Measurements from ENCODE around the gene DEGS1. TPM values are rescaled to one million over a fixed set of nuclear protein-coding genes. Genes with fewer than 3 reads are reported as not detected.

DEGS1 gene
- total RNA-seq, 1 donor from 2014 or later: 30.0 TPM

DNA sequence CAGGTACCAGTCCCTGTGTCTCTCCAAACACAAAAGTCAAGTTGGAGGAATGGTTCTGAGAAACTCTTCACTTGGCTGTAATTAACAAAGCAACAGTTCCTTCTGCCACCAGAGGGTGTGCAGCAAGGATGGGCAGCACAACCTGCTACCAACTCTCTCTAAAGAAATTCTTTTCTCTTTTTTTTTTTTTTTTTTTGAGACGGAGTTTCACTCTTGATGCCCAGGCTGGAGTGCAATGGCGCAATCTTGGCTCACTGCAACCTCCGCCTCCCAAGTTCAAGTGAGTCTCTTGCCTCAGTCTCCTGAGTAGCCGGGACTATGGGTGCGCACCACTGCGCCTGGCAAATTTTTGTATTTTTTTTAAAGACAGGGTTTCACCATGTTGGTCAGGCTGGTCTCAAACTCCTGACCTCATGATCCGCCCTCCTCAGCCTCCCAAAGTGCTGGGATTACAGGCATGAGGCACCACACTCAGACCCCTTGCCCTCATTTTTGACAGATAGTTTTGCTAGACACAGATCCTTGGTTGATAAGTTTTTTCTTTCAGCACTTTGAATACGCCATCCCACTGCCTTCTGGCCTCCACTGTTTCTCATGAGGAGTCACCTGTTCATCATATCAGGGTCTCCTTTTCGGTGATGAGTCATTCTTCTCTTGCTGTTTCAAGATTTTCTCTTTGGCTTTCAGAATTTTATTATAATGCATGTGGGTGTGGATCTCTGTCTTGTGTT is 12.1 kb upstream of the DEGS1 start:
- Histone ChIP-seq H3K27me3 (ENCODE audit: control insufficient read depth, insufficient read depth, low read length) (no peaks in the 10 kb centered on the region), H3K36me3 (ENCODE audit: control insufficient read depth, insufficient read depth, low read length) (no peaks in the 10 kb centered on the region), H3K4me3 (ENCODE audit: low read depth, low read length) (no peak overlapping the region)
- FAIRE-seq (no peak), DNase-seq (ENCODE audit: low read depth) (peak; percentile 46)
- TF ChIP-seq, protein P1, sequence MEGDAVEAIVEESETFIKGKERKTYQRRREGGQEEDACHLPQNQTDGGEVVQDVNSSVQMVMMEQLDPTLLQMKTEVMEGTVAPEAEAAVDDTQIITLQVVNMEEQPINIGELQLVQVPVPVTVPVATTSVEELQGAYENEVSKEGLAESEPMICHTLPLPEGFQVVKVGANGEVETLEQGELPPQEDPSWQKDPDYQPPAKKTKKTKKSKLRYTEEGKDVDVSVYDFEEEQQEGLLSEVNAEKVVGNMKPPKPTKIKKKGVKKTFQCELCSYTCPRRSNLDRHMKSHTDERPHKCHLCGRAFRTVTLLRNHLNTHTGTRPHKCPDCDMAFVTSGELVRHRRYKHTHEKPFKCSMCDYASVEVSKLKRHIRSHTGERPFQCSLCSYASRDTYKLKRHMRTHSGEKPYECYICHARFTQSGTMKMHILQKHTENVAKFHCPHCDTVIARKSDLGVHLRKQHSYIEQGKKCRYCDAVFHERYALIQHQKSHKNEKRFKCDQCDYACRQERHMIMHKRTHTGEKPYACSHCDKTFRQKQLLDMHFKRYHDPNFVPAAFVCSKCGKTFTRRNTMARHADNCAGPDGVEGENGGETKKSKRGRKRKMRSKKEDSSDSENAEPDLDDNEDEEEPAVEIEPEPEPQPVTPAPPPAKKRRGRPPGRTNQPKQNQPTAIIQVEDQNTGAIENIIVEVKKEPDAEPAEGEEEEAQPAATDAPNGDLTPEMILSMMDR (IDR thresholded peaks at IDR 0.05; ENCODE audit: insufficient read depth, low read length, severe bottlenecking): peak; percentile 54

DNA sequence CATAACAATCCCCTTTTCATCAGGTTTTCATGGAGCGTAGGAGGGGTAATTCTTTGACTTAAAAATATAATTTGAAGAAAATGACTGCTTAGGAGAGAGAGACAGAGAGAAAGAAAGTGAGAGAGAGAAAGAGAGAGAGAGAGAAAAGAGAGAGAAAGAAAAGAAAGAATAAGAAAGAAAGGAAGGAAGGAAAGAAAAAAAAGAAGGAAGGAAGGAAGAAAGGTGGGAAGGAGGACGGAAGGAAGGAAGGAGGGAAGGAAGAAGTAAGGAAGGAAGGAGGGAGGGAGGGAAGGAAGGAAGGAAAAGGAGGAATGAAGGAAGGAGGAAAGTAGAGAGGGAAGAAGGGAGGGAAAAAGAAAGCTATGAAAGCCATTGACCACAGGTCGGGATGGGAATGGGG is 10.8 kb upstream of the DEGS1 start:
- Histone ChIP-seq H3K4me3 (ENCODE audit: low read depth, low read length) (no peak overlapping the region), H3K27me3 (ENCODE audit: control insufficient read depth, insufficient read depth, low read length) (no peaks in the 10 kb centered on the region), H3K36me3 (ENCODE audit: control insufficient read depth, insufficient read depth, low read length) (no peaks in the 10 kb centered on the region)
- TF ChIP-seq, protein P1 (IDR thresholded peaks at IDR 0.05; ENCODE audit: insufficient read depth, low read length, severe bottlenecking): no peak
- FAIRE-seq: no peak
- DNase-seq (ENCODE audit: low read depth): no peak

DNA sequence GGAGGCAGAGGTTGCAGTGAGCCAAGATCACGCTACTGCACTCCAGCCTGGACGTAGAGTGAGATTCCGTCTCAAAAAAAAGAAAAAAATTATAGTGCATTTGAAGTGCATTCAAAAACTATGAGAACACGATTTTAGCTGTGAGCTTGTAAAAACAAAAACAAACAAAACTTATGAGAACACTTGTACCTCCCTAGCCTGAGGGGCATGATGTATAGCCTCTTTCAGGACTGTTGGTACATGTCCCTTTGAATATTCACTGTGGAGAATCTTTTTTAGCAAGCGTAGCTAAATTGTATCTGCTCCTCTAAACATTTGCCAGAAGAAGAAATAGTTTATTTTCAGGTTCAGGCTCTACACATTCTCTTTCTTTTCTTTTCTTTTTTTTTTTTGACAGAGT is 9.5 kb upstream of the DEGS1 start:
- DNase-seq (ENCODE audit: low read depth) (peak; percentile 78), FAIRE-seq (no peak)
- no peak overlapping the region for H3K4me3 ChIP-seq (ENCODE audit: low read depth, low read length)
- TF ChIP-seq, protein P1 (IDR thresholded peaks at IDR 0.05; ENCODE audit: insufficient read depth, low read length, severe bottlenecking): no peak
- no peaks in the 10 kb centered on the region for H3K27me3 ChIP-seq (ENCODE audit: control insufficient read depth, insufficient read depth, low read length)
- H3K36me3 ChIP-seq (ENCODE audit: control insufficient read depth, insufficient read depth, low read length): no peaks in the 10 kb centered on the region

DNA sequence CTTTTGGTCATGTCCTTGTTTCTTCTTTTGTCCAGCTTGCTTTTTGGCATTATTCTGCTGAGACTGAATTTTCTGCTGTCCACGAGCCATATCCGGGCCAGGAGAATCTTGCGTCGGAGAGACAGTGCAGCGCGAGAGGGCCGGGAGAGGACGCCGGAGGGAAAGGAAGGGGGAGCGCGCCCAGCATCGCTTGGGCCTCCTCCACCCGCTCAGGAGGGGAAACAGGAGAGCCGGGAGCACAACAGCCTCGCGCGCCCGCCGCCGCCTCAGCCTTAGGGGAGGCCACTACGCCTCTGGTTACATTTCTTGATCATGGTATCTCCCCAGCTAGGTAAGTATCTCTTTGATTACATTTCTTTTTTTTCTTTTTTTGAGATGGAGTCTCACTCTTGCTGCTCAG is 7.4 kb upstream of the DEGS1 start:
- FAIRE-seq: no peak
- DNase-seq (ENCODE audit: low read depth): no peak
- no peak overlapping the region for H3K4me3 ChIP-seq (ENCODE audit: low read depth, low read length)

DNA sequence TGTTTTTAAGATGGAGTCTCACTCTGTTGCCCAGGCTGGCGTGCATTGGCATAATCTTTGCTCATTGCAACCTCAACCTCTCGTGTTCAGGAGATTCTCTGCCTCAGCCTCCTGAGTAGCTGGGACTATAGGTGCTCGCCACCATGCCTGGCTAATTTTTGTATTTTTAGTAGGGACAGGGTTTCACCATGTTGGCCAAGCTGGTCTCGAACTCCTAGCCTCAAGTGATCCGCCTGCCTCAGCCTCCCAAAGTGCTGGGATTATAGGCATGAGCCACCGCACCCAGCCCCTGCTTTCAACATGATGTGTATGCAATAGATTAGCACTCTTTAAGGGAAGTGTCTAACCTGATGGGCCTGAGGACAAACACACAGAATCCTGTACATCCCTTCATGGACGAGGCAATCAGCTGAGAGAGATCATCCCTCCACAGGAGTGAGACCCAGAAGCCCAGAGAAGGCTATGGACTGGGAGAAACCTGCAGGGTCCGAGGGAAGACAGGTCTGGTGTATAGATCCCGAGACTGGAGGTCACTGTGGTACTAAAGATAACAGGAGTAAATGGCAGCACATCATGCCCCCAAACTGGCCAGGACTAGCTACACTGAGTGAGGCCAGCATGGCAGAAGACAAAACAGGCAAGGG is 5.6 kb upstream of the DEGS1 start:
- Histone ChIP-seq H3K27me3 (ENCODE audit: control insufficient read depth, insufficient read depth, low read length) (no peaks in the 10 kb centered on the region), H3K36me3 (ENCODE audit: control insufficient read depth, insufficient read depth, low read length) (no peaks in the 10 kb centered on the region), H3K4me3 (ENCODE audit: low read depth, low read length) (no peak overlapping the region)
- FAIRE-seq (no peak), DNase-seq (ENCODE audit: low read depth) (no peak)
- TF ChIP-seq, protein P1 (IDR thresholded peaks at IDR 0.05; ENCODE audit: insufficient read depth, low read length, severe bottlenecking): no peak

More for the DNA sequence above, 7.4 kb upstream of the DEGS1 start:
- H3K27me3 ChIP-seq (ENCODE audit: control insufficient read depth, insufficient read depth, low read length): no peaks in the 10 kb centered on the region
- no peaks in the 10 kb centered on the region for H3K36me3 ChIP-seq (ENCODE audit: control insufficient read depth, insufficient read depth, low read length)
- TF ChIP-seq, protein P1 (IDR thresholded peaks at IDR 0.05; ENCODE audit: insufficient read depth, low read length, severe bottlenecking): no peak
